Activated CD4-positive, CD25-positive, alpha-beta regulatory T cell treated with anti-CD3 and anti-CD28 coated beads, Interleukin-2, amount 50 U/mL, for 72 hours (primary cell): ENCODE results near the gene OR2W1.

Experiments
- DNase-seq: peaks from one replicate; pipeline ENCODE4 v3.0.0; 2021

Gene OR2W1

GRCh38 chr6:28995093-28995650 lies 49.8 kb downstream of the OR2W1 start:
- no peak for DNase-seq
